GM19043 (cell line): Measurements from ENCODE around the gene CASP10.

Experiments
- ATAC-seq: cut with Tn5 transposase; IDR thresholded peaks from one replicate; pipeline ENCODE4 v1.9.1; 2021; ENCODE audit warnings: low read depth; ENCODE audit not compliant: unreplicated experiment

The CASP10 gene

DNA sequence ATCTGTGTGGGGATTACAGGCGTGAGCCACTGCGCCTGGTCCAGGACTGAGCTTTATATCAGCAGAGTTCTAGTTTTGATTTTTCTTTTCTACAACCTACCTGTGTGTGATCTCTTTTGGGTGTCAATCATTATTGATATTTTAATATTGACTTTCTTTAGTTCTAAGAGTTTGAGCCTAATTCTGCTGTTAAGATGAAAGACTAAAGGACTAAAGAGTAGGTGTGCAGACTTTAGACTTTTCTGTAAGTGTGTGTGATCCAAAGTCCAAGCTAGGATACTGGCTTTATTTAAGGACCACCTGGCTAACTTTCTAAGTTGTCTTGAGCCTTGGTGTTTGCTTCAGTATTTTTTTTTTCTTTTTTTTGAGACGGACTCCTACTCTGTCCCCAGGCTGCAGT, 12.4 kb downstream of the CASP10 start:
- no peak for ATAC-seq

DNA sequence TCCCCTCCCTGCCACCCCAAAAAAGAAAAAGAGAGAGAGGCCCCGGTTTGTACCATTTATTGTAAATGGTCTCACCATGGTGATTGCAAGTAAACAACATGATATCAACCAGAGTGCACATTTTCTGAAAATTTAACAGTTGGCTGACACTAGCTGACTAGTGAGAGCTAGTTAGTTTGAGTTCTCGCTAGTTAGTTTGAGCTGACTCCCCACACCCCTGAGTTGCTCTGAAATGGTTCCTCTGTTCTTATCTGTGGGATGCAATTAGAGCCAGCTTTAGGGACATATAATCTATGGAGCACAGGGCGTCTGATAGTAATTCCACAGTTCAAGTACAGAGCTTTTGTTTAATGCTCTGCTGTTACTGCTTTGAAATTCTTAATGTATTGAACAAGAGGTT, 13.1 kb downstream of the CASP10 start:
- ATAC-seq: no peak

DNA sequence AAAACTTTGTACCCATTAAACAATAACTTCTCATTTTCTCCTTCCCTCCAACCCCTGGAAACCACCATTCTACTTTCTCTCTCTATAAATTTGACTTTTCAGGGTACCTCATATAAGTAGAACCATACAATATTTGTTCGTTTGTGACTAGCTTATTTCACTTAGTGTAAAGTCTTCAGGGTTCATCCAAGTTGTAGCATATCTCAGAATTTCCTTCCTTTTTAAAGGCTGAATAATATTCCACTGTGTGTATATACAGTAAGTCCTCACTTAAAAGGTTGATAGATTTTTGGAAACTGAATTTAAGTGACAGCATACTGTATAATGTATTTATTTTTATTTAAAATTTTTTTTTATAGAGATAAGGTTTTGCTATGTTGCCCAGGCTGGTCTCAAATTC, 13.9 kb downstream of the CASP10 start:
- no peak for ATAC-seq

DNA sequence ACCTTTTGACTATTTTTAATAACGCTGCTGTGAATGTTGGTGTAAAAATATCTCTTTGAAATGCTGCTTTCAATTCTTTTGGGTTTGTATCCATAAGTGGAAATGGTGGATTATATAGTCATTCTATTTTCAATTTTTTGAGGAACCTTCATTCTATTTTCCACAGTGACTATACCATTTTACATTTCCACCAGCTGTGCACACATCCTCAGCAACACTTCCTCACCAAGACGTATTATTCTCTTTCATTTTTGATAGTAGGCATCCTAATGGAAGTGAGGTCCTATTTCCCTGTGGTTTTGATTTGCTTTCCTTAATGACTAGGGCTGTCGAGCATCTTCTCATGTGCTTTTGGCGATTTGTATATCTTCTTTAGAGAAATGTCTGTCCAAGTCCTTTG, 14.8 kb downstream of the CASP10 start:
- no peak for ATAC-seq

DNA sequence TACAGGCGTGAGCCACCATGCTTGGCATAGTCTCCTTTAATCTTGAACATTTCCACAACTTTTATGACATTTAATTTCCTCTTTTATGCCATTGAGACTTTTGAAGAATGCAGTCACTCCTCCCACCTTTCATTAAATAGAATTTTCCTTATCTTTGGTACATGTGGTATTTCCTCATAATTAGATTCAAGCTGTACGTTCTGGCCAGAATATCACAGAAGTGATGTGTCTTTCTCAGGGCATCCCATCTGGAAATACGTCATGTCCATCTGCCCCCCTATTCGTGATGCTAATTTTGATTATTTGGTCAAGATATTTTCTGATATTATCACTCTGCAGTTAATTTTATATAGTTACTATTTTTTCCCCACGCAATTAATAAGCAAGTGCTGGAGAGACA, 16.9 kb downstream of the CASP10 start:
- no peak for ATAC-seq

DNA sequence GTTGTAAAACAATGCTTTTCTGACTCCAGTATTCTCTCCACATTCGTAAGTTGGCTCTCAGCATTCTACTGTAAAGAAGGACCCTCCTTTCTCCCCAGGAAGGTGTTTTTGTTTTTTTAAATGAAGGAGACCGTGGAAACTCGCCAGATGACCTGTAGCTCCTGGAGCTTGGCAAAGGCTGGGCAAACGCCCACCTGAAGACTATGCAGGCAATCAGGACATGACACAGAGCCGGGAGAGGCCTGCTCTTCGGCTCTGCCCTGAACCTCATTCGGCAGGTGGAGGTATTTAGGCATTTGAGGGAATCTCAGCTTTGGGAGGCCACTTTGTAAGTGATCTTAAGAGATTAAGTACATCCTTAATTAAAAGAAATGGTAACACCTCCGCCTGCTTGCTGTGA, 17.4 kb downstream of the CASP10 start:
- no peak for ATAC-seq

DNA sequence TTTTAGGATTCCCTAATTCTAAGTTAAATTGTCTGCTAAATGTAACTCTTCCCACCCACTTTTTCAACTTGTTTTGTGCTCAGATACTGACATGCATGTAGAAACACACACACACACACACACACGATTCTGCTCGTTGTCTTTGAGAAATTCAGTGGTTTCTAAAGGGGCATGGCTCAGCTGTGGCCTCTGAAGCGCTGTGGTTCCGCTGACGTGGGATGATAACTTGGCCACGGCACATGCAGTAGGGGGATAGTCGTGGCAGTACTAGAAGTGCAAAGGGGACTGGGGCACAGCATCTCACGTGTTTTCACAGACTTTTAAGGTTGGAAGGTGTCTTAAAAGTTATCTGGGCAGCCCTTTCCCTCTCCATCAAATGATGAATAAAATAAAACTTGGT, 18.4 kb downstream of the CASP10 start:
- ATAC-seq: no peak

DNA sequence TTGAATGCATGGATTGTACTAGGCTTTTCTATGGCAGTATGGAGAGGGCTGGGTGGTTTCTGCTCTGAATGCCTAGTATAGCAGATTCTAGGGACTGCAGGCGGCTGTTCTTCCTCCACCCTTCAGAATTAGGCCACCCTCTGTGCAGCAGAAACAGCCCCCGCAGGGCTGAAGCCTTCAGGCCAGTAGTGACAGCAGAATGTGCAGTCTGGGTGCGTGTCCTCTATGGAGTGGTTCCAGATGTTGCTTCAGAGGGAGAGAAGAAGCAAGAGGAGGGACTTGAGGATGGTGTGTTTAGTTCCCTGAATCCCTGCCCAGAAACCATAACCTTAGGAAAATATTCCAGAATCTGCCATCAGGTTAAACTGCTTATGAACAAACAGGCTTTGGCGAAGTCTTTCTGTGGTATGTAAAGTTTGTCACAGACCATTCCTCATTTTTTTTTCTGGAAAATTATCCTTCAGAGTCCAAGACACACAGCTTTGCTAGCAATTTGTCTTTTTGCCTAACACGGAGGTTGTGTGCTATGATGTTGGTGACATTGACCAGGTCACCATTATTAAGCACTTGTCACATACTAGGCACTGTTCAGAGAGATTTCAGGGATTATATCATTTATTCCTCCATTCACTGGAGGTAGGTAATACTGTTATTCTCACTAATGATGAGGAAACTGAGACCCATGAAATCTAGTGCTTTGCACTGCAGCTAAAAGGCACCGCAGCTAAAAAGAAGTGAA, 21.1 kb downstream of the CASP10 start:
- no peak for ATAC-seq

DNA sequence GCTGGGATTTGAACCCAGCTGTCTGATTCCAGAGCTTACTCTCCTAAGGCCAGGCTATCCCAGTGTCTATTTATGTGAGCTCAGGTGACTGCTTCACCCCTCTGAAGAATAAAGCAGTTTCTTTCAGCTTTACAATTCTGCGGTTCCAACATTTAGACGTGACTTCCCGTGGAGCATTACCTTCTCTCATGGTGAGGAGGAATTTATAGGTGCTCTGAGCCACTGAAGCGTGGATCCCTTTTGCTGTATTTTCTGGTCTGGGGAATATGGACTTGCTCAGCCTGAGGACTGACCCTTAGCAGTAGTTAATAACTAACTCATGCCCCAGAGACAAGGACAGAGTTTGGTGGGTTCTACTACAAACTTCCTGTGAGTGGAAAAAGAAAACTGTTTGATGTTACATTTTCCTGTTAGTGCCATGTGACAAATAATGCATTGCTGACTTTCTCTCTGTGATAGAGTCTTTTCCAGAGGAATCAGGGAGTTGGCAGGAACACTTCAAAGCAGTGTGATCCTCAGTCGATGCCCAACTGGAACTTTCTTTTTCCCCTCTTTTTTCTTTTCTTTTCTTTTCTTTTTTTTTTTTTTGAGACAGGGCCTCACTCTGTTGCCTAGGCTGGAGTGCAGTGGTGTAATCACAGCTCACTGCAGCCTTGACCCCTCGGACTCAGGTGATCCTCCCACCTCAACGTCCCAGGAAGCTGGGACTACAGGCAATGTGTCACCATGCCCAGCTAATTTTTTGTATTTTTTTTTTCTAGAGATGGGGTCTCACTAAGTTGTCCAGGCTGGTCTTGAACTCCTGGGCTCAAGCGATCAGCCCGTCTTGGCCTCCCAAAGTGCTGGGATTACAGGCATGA, 21.9 kb downstream of the CASP10 start:
- ATAC-seq: no peak

DNA sequence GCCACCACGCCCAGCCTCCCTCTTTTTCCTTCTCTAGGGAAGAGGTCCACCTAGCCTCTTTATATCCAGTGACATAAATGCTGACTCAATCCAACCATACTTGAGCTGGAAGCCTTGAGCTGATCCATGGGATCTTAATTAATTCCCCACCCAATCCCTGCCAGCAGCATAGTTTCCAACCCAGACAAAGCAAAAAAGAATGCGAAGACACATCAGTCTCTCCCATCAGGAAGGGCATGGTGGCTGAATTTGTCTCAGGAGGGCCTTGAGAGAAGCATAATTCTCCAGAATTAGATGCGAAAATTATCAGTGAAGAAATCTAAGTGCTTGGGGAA, 22.5 kb downstream of the CASP10 start:
- ATAC-seq: no peak

DNA sequence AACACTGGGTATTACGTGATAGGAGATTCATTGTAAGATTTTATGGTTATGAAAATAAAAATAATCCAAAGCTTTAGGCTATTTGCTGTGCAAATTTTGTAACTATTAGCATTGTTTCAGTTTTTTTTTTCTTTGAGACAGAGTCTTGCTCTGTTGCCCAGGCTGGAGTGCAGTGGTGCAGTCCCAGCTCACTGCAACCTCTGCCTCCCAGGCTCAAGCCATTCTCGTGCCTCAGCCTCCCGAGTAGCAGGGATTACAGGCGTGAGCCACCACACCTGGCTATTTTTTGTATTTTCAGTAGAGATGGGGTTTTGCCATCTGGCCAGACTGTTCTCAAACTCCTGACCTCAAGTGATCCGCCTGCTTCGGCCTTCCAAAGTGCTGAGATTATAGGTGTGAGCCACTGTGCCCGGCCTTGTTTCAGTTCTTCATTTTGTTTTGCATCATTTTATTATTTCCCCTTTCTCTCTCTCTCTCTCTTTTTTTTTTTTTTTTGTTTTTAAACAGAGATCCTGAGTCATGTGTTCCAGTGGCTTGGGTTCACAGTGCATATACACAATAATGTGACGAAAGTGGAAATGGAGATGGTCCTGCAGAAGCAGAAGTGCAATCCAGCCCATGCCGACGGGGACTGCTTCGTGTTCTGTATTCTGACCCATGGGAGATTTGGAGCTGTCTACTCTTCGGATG, 25.8 kb downstream of the CASP10 start:
- ATAC-seq: peak; percentile 67

DNA sequence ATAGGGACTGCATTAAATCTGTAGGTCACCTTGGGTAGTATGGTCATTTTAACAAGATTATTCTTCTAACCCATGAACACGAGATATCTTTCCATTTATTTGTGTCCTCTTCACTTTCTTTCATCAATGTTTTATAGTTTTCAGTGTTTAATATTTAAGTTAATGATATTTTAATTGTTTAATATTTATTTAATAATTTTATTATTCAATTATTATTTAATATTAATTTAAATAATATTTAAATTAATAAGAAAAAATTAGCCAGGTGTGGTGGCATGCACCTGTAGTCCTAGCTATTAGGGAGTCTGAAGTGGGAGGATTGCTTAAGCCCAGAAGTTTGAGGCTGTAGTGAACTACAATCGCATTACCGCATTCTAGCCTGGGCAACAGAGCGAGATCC, 33.0 kb downstream of the CASP10 start:
- no peak for ATAC-seq

DNA sequence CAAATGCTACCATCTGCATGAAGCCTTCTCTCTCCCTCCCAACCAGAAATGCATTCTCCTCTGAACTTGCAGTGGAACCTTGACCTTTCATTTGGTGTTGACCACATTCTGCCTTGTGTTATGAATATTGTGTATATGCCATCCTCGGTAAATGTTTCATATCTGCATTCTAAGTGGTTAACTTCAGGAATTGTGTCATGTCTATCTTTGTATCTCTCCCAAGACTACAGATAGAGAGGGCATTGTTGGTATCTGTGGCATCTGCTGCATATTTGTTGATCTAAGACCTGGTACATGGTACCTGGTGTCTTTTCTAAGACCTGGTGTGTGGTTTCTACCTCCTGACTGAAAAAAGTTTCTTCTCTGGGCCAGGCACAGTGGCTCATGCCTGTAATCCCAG, 34.0 kb downstream of the CASP10 start:
- ATAC-seq: no peak

DNA sequence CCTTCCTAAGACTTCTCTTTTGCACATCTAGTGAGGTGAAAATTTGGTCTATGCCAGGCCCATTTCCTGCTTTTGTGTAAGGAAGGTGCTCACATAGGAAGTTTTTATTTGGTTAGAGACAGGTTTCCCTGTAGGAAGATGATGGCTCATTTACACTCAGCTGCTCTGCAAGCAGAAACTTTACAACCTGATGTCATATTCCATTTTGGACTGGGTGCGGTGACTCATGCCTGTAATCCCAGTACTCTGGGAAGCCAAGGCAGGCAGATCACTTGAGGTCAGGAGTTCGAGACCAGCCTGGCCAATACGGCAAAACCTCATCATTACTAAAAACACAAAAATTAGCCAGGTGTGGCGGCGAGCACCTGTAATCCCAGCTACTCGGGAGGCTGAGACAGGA, 35.8 kb downstream of the CASP10 start:
- no peak for ATAC-seq

DNA sequence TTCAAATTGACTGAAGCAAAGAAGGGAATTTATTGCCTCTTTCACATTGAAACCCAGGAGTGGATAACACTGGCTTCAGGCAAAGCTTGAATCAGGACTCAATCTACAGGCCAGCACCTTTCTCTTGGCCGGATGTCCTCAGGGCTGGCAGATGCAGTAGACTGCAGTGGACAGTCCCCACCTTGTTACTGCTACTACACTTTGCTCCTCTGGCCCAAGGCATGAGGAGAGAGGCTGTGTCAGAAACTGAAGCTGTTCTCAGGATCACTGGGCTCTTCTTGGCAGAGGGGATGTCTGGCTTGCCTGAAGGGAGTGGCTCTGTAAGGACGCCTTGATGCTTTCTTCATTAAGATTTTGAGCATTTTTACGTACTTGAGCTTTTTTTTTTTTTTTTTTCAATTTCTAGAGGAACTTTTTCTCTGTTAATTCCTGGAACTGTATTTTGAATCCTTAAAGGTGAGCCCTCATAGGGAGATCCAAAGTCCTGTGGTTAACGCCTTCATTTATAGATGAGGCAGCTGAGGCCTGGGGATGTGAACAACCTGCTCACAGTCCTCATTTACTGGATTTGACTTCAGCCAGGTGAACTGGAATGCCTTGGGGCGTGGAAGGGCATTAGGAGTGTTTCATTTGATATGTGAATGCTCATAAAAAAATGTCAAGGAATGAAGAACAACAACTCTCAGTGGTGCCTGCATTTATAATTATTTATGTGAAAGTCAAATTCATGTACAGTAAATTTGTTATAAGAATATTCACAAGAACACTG, 36.6 kb downstream of the CASP10 start:
- no peak for ATAC-seq

DNA sequence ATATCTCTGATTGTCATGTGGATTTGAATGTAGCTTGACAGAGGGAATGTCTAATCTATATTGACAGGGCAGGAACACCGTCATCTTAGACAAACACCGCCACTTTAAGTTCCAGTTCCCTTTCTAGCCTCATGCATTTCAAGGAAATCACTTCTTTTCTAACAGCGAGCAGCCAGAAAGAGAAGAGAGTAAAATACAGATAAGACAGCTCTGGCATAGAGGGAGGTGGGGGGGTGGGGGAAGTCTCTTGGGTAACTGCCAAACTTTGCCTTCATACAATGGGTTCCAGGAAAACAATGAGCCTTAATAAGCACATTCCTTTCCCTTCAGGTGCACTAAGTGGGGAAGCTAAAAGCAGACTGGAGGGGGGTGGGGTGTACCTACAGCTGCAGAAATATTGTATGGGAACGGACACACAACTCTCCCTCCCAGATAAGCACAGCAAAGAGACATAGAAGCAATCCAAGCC, 37.2 kb downstream of the CASP10 start:
- ATAC-seq: no peak

DNA sequence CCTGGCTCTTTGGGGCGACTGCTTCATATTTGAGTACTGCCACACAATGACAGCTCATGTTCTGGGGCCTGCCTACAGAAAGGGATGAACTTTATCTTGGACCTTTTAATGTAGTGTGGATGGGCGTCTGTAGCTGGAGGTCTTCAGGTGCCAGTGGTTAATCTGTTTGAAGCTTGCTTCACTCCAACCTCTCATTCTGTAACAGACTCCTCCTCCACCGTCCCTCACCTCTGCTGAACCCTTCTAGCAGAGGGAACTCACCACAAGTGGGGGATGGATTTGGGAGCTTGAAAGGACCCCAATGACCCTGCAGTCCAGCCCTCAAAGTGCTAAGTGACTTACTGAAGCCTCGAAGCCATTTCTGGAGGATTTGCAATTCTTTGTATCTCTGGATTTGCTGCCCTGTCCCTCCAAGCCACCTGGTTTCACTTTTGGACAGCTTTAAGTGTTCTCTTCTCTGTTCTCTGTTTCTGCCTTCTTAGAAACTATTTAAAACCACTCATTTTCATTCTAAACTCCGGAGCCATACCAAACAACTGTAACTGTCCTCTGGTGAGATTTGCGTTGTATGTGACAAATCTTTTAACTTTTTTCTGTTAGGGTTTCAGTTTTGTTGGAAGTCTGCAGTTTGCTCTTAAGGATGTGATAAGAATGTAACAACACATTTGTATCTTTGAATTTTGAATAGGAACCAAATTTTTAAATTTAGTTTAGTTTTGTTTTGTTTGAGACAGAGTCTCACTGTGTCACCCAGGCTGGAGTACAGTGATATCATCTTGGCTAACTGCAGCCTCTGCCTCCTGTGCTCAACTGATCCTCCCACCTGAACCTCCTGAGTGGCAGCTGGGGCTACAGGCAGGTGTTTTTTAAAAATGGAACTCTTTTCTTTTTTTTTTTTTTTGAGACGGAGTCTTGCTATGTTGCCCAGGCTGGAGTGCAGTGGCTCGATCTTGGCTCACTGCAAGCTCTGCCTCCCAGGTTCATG, 40.4 kb downstream of the CASP10 start:
- ATAC-seq: peak; percentile 88

DNA sequence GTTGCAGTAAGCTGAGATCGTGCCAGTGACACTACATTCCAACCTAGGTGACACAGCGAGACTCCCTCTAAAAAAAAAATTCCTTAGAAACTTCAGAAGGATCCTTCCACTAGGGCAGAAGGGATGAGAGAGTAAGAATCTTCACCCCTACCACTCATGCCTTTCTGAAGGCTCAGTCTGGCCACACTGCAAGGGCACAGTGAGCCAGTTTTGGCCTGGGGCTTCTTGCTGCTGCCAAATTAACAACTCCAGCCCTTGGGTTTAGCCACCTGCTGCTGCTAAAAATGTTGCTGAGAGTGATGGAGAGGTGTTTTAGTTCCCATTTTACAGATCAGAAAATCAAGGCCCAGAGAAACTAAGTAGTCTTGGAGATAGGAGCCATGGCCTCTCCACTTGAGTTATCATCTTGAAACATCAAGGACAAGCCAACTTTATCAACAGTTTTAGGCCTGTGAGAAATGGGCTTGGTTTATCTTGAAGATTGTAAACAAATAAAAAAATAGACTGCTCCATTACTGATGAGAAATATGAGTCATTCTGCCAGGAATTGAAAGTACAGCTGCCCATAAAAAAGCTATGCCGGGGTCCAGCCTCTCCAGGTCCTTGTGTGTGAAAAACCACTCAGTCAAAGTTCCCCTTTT, 45.5 kb downstream of the CASP10 start:
- no peak for ATAC-seq

DNA sequence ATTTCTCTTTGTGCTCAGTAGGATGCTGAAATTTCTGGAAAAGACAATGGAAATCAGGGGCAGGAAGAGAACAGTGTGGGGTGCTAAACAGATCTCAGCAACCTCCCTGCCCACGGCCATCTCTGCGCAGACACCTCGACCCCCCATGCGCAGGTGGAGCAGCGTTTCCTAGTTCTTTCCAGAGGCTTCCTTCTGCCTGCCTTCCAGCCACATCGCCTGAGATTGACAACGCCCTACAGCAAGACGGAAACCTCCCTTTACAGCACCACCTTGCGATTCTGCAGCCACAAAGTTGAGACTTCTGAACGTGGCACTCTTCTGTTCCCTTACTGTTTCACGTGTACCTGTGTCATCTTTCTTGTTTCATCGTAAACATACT, 46.0 kb downstream of the CASP10 start:
- no peak for ATAC-seq
